ENCODE results near the gene DFFB. TPM values are rescaled to one million over a fixed set of nuclear protein-coding genes. Genes with fewer than 3 reads are reported as not detected.

Gene DFFB
- total and polyA plus RNA-seq, 2 of the 13 experiments (the other 11 are each of a cell fraction or from before 2014, with no cell fraction given) = 4.6 to 9.3 TPM

- TF ChIP-seq HDAC1 (CRISPR knock-in tag; IDR thresholded peaks at IDR 0.05) (no peak), ZNF318 (CRISPR knock-in tag; IDR thresholded peaks at IDR 0.05) (no peak), RBFOX2 (IDR thresholded peaks at IDR 0.05; ENCODE audit: low read depth, low read length) (no peak), SAFB2 (CRISPR knock-in tag; IDR thresholded peaks at IDR 0.05; ENCODE audit: borderline replicate concordance, low read depth) (no peak)
Measured at GRCh38 chr1:3921765-3922164, 64.5 kb downstream of the DFFB start (continued).

- H3K27ac ChIP-seq (ENCODE audit: extremely low read length, insufficient read depth, low read length) = no peak overlapping the region
- no peaks in the 10 kb centered on the region for H3K79me2 ChIP-seq (ENCODE audit: insufficient read depth, low read length)
- ChIA-PET POLR2A (no interaction called here), CTCF (ENCODE audit: low intra/inter-chr PET ratio, low total read pairs) (no interaction called here)
- H3K9me3 ChIP-seq (ENCODE audit: low read length) = no peaks in the 10 kb centered on the region
- no peak for DNase-seq (ENCODE audit: low spot score)
- ATAC-seq = no peak
- no peak overlapping the region for H3K4me3 ChIP-seq (replicated peaks in 1 of 3; ENCODE audit: insufficient read depth in 1 of 3, low read depth in 2 of 3, low read length in 3 of 3)
- H2AFZ ChIP-seq (ENCODE audit: low read length) = no peak overlapping the region
- 24% methylated on average over 6 of the region's 6 CpGs for WGBS (ENCODE audit: low lambda C conversion rate)
- no peak for FAIRE-seq
- in situ Hi-C loops (cut with HindIII; ENCODE audit: extremely low pct_ligation_motif_present, low pct_unique_long_range_greater_than_20kb) = loop anchor here (25.0 kb wide), 1 partner anchor 140 kb away; no protein-coding TSS in a partner anchor
- intact Hi-C loops (cut with micrococcal nuclease; ENCODE audit: unreplicated experiment) = no loop called here
- peaks cover 7 to 38% of the 10 kb centered on the region in 2 experiments; a peak in 4 of 5 replicates for H3K27me3 ChIP-seq (ENCODE audit: control insufficient read depth in 1 of 2, insufficient read depth in 2 of 2, low read length in 2 of 2)
- H3K9ac ChIP-seq (ENCODE audit: insufficient read depth, low read depth, low read length) = no peak overlapping the region
- no peak overlapping the region for H3K4me2 ChIP-seq (ENCODE audit: low read depth, low read length)
- TF ChIP-seq RAD21 (CRISPR knock-in tag; IDR thresholded peaks at IDR 0.05) (no peak), RORA (CRISPR knock-in tag; IDR thresholded peaks at IDR 0.05) (no peak), GTF2F1 (IDR thresholded peaks at IDR 0.05; ENCODE audit: low read length) (no peak), PCBP1 (IDR thresholded peaks at IDR 0.05; ENCODE audit: borderline replicate concordance, low read depth, low read length) (no peak), DBP (CRISPR knock-in tag; IDR thresholded peaks at IDR 0.05; ENCODE audit: not compliant biosample characterization) (no peak), SSRP1 (CRISPR knock-in tag; IDR thresholded peaks at IDR 0.05) (no peak), HDAC1 (CRISPR knock-in tag; IDR thresholded peaks at IDR 0.05) (no peak), AGO2 (optimal IDR thresholded peaks at IDR 0.05; ENCODE audit: low read depth, low read length) (no peak), IKZF1 (IDR thresholded peaks at IDR 0.05) (no peak), HOXA9 (CRISPR knock-in tag; IDR thresholded peaks at IDR 0.05; ENCODE audit: borderline replicate concordance) (no peak)
- H4K20me1 ChIP-seq (ENCODE audit: insufficient read depth, low read length) = no peaks in the 10 kb centered on the region
- no TSS peak for BruUV-seq (replicated peaks)
- no peaks in the 10 kb centered on the region for H3K36me3 ChIP-seq (replicated peaks in 1 of 2; ENCODE audit: control insufficient read depth in 1 of 2, insufficient read depth in 2 of 2, low read length in 2 of 2)
- H3K4me1 ChIP-seq (ENCODE audit: insufficient read depth, low read length) = no peaks in the 10 kb centered on the region
Measured at GRCh38 chr1:3922201-3922725, 65.0 kb downstream of the DFFB start.

Data from HepG2 (cell line).